AG08395 (cell line): Measurements from ENCODE around the gene DNAJC17.

Experiments
- DNase-seq: peaks from one replicate; pipeline ENCODE4 v3.0.0; 2012; ENCODE audit warnings: mixed read lengths, low spot score

Gene DNAJC17

DNA sequence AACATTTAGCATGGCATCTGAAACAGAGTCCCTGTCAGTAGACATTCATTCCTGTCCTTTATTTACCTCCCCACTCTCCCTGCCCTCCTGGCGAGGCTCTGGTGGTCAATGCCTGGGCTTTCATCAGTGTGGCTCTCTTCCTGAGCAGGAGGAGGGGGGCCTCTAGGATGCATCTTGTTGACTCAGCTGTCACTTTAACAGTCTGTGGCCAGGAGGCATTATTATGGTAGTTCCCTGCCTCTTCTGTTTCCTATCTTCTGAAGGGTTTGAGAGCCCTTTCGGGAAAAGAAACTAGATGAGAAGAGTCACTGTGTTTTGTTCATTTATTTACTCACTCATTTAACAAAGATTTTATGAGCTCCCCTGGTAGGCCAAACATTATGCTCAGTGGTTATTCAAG is 23.6 kb upstream of the DNAJC17 start:
- DNase-seq = no peak

DNA sequence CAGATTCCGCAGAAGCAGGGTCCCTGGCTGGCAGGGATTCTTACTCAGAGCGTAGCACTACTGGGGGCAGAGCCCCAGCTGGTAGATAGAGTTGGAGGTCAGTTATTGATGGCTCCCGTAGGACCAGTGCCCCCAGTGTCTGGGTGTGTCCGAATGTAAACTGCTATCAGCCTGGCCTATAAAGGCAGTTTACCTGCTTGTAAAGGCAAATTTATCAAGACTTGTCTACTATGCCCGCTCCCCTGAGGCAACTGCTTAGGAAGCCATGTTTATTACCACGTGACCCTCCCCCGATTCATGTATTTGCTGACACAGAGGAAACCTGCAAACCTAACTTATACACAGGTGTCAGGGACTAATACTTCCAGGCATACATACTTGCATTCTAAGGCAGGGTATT is 21.8 kb upstream of the DNAJC17 start:
- DNase-seq = no peak

DNA sequence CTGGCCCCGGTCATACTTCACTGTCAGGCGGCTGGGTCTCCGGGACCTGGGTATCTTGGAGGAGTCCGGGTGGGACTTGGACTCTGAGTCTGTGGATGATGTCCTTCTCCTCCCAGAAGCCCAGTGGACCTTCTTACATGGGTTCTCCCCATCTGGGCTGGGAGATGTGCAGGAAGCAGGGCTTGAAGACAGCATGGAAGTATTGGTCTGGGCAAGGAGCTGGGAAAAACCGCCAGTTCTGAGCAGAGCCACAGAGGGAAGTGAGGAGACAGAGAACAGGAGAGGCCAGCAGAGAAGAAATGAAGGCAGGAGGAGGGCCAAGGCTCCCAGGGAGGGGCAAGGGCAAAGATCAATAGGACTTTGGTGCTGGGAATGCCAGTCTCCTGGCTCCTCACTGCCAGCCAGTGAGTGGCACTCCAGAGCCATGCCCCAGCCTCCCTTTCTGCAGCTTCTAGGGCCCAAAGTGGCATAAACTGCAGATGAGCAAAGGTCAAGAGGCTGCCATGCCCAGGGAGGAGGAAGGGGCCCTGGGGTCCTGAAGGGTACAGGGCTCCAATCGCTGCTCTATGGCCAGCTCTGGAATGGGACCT is 21.3 kb upstream of the DNAJC17 start, which contains the start of gene PPP1R14D:
PPP1R14D (minus strand) TSS at position 262 of the 590 bp plus-strand sequence; CDS start at position 195, 67 bp downstream.
- DNase-seq = no peak

DNA sequence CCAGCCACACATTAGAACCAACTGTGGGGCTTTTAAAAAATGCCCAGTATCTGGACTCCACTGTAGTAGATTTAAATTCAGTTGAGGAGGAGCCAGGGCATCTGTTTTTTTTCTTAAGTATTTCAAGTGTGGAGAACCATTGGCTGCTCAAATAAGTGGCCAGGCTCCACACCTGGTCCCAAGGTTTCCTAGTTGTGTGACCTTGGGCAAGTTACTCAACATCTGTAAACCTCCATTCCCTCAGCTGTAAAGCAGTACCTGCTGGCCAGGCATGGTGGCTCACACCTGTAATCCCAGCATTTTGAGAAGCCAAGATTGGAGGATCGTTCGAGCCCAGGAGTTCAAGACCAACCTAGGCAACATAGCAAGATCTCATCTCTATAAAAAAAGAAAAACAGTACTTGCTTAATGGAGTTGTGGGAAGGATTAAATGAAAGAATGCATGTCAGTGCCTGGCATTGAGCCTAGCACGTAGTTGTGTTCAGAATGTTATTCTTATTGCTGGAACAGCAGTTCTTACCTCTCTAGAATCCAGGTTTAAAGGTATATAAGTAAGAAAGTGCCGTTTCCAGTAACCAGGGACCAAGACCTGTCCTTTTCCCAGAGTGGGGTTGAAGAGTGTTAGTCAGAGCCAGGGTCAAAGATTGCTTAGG is 19.3 kb upstream of the DNAJC17 start:
- DNase-seq = no peak

DNA sequence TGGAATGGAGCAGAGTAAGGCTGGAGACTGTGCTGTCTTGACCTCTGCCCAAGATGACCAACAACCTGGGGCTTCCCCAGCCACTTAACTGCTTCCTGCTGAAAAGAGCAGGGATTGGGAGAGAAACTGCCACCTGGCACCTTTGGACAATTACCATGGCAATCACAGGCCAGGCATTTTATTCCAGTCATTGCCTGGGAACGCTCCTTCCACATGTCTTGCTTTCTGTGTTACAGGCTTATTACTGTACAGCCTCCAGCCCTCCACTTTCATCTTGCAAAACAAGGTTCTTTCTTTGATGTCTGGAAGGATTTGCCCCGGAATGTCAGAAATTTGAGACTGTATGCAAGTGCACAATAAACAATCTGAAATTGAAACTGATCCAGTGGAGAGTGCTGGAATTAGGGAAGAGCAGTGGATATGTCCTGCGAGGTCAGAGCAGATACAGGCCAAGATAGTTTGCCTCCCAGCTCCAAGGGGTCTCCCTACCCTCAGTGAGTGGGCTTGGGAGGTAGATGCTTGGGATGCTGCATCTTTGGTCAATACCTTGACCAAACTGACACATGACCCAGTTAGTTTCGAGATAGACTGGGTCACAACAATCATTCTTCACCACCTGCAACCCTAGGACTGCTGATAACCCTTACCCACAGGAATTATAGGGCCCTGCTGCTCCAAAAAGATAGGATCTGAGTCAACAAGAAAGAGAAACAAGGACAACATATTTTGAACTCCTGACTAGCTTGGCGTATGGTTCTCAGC is 18.6 kb upstream of the DNAJC17 start:
- DNase-seq = no peak

DNA sequence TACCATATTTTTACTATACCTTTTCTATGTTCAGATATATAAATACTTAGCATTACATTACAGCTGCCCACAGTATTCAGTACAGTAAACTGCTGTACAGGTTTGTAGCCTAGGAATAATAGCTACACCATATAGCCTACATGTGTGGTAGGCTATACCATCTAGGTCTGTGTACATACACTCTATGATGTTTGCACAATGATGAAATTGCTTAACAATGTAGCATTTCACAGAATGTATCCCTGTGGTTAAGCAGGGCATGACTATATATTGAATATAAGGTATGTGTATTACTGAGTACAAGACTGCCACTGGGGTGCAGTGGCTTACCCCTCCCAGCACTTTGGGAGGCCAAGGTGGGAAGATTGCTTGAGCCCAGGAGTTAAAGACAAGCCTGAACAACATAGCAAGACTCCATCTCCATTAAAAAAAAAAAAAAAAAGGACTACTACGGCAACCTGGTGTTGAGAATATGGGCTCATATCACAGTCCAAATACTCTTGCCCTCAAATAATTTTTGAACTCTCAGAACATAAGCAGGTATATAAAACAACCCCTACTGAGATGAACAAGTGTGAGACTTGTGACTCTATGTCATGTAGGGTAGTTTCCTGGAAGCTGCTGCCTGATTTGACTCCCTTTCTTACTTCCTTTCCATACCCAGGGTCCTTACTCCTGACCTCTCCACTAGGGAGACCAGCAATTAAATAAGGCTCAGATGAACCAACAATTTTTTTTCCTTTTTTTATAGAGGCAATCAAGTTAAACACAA is 16.5 kb upstream of the DNAJC17 start:
- DNase-seq = no peak

DNA sequence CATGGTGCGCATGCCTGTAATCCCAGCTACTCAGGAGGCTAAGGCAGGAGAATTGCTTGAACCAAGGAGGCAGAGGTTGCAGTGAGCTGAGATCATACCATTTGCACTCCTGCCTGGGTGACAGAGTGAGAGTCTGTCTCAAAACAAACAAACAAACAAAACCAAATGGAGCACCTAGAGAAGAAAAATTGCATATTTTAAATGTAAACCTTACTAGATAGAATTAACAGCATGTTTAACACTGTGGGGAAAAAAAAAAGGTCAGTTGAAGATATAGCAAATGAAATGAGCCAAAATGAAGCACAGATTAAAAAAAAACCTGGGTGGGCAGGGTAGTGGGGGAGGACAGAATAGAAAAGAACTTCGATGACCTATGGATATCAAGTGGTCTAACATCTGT is 13.9 kb upstream of the DNAJC17 start:
- DNase-seq = no peak

DNA sequence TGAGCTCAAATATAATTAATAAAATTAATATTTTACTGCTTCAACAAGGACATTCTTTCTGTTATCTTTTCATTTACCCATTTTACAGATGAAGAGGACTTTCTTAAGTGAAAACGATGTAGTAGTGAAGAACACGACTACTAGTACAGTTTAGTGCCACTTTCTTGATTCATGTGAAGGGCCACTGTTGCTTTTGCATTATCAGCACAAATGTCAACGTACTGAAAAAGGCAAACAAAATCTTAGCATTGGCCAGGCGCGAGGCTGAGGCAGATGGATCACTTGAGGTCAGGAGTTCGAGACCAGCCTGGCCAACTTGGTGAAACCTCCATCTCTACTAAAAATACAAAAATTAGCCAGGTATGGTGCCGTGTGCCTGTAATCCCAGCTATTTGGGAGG is 11.8 kb upstream of the DNAJC17 start:
- no peak for DNase-seq

DNA sequence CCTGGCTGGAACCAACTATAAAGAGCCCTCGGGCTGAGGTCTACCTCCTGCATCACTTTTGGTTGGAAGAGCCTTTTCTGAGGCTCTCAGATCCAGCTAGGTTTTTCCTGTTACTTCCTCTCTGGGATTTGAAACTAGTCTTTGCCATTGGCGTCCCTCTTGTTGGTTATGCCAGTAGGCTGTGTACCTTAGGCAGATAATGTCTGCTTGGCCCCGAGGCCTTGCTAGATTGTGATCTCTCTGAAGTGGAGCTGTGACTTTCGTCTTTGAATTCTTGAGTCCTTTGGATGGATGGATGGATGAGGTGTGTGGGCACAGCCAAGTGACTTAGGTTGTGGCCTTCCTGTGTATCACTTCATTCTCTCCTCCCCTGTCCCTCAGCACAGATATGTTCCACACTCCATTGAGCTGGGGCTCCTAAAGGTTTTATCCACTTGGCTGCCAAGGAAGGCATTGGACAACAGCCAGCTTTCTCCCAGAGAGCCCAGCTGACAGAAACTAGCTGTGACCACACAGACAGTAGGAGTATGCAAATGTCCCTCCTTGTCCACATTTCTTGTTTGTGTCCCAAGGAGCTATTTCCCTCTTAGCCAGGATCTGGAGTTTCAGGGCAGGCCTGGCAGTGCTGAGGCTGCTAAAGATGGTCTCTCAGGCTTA is 7.9 kb upstream of the DNAJC17 start:
- no peak for DNase-seq

DNA sequence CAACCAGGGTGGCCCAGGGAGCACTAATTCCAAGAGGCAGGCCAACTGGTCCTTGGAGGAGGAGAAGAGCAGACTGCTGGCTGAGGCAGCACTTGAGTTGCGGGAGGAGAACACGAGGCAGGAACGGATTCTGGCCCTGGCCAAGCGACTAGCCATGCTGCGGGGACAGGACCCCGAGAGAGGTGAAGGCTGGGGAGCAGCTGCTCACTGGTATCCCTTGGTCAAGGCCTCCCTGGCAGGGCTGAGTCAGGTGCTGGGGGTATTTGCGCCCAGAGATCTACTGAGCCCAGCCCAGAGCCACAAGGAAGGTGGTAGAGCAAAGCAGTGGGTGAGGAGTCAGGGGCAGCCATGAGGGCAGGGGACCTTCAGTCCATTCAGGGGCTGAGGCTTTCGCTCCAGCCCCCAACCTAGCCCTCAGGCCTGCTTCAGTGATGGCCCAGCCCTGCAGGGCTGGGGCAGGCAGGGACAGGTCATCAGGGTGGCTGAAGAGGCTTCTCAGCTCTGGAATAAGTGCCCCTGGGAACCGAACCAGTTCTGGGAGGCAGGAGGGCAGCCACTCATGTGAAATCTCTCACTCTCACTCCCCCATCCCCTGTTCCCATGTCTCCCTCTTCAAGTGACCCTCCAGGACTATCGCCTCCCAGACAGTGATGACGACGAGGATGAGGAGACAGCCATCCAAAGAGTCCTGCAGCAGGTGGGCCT is 5.6 kb upstream of the DNAJC17 start:
- DNase-seq = no peak

DNA sequence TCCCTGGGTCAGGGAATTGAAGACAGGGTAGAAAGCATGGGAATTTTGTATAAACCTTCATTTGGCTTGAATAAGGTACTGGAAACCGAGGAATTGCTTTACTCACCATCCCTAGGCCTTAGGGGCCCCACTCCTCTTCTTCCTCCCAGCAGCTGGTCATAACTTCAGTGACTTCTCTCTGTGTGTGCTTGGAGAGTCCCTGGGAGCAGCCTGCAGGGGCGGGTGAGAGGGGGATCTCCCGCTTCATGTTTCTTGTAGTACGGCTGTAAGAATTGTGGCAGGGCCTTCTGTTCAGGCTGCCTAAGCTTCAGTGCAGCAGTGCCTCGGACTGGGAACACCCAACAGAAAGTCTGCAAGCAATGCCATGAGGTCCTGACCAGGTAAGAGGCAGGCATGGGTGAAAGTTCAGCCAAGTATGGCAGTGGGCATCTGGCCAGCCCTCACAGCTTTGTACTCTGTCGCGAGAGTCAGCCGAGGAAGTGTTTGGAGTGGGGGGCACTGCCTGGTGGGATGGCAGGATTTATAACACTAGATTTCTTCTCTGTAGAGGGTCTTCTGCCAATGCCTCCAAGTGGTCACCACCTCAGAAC is 1.7 kb upstream of the DNAJC17 start:
- no peak for DNase-seq

DNA sequence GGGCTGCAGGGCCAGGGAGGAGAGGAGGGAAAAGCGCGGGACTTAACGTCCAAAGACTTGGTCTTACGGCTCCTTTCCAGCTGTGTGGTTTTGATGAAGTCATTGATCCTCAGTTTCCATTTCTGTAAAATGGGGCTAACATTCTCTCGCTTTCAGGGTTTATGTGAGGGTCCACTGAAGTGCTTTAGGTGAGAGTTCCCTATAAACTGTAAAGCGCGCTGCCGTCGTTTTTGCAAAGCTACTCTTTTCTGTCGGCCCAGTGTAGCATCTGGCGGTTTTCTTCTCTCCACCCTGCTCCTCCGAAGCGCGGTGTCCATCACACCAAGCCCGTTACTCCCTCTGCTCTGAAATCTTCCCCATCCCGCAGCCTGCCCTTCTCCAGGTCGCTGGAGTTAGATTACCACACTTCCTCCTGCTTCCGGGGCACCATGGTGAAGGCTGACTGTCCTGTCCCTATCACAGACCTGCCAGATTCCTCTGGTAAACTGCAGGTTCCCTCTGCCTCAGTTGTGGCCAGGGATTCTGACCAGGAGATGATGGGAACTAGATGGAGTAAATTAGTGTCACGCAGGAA is 702 bp upstream of the DNAJC17 start:
- no peak for DNase-seq

DNA sequence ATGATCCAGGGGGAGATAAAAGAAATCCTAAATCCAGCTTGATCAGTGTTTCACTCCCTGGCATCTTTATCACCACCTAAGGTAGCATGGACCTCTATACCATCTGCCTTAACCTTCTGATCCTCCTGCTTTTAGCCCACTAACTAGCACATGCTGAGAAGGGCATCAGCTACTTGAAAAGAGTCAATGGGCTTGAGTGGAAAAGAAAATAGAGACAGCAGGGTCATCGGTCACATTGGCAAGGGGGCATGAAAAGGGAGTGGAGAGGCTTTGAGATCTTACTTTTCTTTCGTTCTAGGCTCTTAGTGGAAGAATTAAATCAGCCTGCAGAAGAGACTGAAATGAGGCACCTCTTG is 623 bp downstream of the DNAJC17 start:
- no peak for DNase-seq

DNA sequence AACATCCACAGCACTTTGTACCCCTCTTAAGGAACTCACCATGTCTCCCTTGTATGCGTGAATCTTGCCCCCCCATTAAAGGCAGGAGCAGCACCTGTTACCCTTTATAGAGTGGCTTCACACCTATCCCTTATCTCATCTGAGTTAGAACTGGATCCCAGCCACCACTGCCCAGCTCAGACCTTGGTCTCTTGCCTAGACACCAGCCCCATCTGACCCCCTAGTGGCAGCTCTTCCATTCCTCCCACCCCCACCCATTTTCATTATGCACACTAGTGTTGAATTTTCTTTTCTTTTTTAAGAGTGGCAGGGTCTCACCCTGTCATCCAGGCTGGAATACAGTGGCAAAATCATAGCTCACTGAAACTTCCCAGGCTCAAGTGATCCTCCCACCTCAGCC is 3.6 kb downstream of the DNAJC17 start:
- DNase-seq = no peak

DNA sequence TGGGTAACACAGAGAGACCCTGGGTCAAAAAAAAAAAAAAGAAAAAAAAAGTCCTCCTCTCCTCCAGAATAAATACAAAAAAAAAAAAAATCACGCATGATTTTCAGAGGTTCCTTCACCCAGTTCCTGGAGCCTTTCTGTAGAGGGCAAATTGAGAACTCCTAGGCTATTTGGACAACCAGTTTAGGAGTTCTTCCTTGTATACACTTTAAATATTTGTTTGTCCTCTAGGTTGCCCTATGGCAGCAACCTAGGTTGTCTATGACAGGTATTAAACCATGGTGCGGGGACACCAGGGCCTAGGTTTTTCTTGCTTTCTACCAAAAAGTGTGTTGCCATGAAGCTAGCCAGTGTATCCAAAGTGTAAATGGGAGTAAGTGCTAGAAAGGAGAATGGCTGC is 4.2 kb downstream of the DNAJC17 start:
- no peak for DNase-seq

DNA sequence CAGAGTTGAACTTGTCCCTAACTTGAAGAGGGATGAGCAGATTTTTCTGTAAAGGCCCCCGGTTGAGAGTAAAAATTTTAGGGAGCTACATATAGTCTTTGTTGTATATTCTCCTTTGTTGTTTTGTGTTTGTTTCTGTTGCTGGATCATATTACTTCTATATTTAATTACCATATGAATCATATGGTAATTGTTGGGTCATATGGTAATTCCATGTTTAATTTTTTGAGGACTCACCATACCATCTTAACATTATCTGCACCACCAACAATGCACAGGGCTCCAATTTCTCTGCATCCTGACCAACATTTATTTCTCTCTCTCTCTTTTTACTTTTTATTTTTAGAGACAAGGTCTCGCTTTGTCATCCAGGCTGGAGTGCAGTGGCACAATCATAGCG is 7.8 kb downstream of the DNAJC17 start:
- DNase-seq = no peak

DNA sequence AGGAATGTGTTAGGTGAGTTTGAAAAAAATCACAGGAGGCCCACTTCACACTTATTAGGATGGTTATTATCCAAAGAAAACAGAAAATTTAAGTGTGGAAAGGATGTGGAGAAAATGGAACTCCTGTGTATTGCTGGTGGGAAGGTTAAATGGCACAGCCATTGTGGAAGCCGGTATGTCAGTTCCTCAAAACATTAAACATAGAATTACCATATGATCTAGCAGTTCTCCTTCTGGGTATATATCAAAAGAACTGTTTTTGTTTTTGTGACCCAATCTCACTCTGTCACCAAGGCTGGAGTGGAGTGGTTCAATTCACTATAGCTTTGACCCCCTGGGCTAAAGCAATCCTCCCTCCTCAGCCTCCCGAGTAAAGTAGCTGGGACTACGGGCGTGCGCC is 10.8 kb downstream of the DNAJC17 start:
- no peak for DNase-seq

DNA sequence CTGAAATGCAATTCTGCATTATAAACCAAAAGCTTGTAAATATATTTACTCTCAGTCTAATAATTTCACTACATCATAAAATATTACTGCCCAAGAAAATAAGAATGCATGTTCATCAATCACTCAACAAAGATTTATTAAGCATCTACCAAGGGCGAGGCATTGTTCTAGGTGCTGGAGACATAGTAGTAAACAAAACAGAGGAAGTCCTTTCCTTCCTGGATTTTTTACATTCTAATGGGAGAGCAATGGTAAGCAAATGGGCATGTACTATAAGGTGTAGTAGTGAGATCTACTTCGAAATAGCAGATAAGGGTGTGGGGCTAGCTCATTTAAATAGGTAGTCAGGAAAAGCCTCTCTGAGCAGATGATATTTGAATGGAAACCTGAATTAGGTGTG is 11.2 kb downstream of the DNAJC17 start:
- no peak for DNase-seq

DNA sequence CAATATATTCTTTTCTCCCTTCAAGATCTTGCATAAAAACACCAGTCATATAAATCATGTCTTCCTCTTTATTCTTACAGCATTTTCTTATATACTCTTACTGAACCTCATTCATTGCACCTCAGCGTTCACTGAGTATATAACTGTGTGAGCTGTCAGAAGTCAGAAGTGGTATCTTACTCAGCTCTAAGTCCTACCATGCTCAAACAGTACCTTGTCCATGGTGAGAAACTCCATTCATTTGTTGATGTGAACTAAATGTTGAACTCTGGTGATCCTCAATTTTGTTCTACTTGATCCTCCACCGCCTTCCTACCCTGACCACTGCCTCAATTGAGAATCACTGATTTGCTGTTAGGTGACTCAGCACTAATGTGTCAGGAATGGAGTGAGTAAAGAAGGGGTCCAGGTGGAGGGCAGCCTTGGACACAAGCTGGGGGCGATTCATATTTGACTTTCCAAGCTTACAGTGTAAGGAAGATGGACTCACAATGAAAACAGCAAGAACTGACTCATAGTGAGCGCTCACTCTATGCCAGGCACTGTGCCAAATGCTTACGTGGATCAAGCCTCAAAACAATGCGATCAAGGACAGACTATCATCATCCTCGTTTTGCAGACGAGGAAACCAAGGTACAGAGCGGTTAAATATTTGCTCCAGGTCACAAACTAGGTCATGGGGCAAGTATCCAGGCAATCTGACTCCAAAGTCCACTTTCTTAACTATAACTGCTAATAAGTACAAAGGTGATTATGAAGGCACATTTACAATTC is 13.9 kb downstream of the DNAJC17 start:
- peak; percentile 60 for DNase-seq

DNA sequence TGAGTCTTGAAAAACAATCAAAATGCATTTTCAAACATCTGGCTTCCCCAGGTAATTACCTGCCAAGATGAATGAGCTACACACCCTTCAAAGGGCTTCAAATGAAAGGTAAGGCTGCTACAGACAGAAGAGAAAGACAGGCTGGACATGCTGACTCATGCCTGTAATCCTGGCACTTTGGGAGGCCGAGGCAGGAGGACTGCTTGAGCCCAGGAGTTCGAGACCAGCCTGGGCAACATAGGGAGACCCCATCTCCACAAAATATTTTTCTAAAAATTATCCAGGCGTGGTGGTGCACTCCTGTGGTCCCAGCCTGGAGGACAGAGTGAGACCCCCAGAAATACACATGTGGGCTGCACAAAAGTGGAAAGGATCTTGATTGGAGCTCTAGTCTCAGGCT is 14.9 kb downstream of the DNAJC17 start:
- no peak for DNase-seq
